ENCODE results near the gene TNK1. TPM values are rescaled to one million over a fixed set of nuclear protein-coding genes. Genes with fewer than 3 reads are reported as not detected.
A peak's percentile ranks its signal among the peaks of the same experiment; 100 is the strongest.

Gene TNK1
- total RNA-seq, 1 experiment from 2014 or later: 6.1 TPM

DNA sequence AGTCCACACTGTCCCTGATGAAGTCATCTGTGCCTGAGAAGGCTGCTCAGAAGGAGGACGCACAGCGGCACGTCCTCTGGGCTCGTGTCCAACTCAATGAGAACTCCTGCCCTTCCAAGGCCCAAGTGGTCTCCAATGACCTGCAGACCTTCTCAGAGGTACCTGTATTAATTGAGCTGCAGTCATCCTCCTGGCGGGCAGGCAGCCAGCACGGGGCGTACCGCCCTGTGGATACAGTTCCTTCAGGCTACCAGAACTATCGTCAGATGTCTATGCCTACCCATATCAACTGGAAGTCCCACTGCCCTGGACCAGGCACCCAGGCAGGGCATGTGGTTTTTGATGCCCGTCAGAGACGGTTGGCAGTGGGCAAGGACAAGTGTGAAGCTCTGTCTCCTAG lies 51.4 kb downstream of the TNK1 start:
- peaks cover 23% of the 10 kb centered on the region for H3K36me3 Mint-ChIP-seq (ENCODE audit: insufficient read depth, unreplicated experiment)
- Histone ChIP-seq H3K36me3 (ENCODE audit: control insufficient read depth, insufficient read depth, low read length) (no peaks in the 10 kb centered on the region), H3K9me3 (no peaks in the 10 kb centered on the region), H3K4me1 (no peaks in the 10 kb centered on the region), H3K4me3 (ENCODE audit: low read depth, low read length) (no peak overlapping the region), H3K27me3 (replicated peaks; ENCODE audit: control insufficient read depth, insufficient read depth, low read length) (no peaks in the 10 kb centered on the region)
- no TSS peak for BruUV-seq (replicated peaks)
- no peak for DNase-seq
- CTCF ChIA-PET: interaction anchor here (0.6 kb wide), 1 partner anchor 52 kb away, joined by 4 read pairs; the partner anchor contains the start of gene POLR2A
- H3K27ac Mint-ChIP-seq (ENCODE audit: unreplicated experiment): no peak overlapping the region
- H3K4me1 Mint-ChIP-seq (ENCODE audit: low read depth, unreplicated experiment): no peaks in the 10 kb centered on the region
- POLR2A ChIA-PET: no interaction called here
- no peaks in the 10 kb centered on the region for H3K27me3 Mint-ChIP-seq (ENCODE audit: insufficient read depth, unreplicated experiment)
- intact Hi-C loops (cut with micrococcal nuclease; ENCODE audit: unreplicated experiment): no loop called here
- TF ChIP-seq CTCF (IDR thresholded peaks at IDR 0.05; ENCODE audit: insufficient read depth in 1 of 2, low read depth in 1 of 2, low read length in 1 of 2, severe bottlenecking in 1 of 2, unreplicated experiment in 1 of 2): no peak
- H3K9me3 Mint-ChIP-seq (ENCODE audit: unreplicated experiment): no peaks in the 10 kb centered on the region
- H3K4me3 Mint-ChIP-seq (ENCODE audit: unreplicated experiment): no peak overlapping the region

DNA sequence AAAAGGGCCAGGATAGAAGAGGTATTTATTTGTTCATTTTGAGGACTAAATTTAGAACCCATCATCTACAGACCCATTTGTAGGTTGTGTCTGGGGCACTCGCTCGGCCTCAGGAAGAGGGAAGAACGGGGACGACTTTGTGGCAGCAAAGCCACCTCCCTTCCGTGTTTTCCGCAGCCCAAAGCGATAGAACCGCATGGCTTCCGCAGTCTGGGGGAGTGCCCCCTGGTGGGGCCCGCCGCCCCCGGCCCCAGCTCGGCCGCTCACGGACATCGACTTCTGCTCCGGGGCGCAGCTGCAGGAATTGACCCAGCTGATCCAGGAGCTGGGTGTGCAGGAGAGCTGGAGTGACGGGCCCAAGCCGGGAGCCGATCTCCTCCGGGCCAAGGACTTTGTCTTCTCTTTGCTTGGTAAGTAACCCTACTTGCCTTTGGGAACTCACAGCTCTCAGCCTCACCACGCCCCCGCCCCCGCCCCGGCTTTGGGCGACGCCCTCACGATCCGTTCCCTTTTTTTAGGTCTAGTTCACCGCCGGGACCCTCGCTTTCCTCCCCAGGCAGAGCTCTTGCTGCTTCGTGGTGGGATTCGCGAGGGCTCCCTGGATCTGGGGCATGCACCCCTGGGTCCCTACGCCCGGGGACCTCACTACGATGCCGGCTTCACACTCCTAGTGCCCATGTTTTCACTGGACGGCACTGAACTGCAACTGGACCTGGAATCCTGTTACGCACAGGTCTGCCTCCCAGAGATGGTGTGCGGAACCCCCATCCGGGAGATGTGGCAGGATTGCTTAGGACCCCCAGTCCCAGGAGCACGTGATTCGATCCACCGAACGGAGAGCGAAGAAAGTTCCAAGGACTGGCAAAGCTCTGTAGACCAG lies 55.0 kb downstream of the TNK1 start:
- Histone ChIP-seq H3K36me3 (ENCODE audit: control insufficient read depth, insufficient read depth, low read length) (no peaks in the 10 kb centered on the region), H3K4me1 (no peaks in the 10 kb centered on the region), H3K27me3 (replicated peaks; ENCODE audit: control insufficient read depth, insufficient read depth, low read length) (no peaks in the 10 kb centered on the region), H3K9me3 (no peaks in the 10 kb centered on the region), H3K4me3 (ENCODE audit: low read depth, low read length) (peak overlapping the region; percentile 55)
- no peaks in the 10 kb centered on the region for H3K27me3 Mint-ChIP-seq (ENCODE audit: insufficient read depth, unreplicated experiment)
- intact Hi-C loops (cut with micrococcal nuclease; ENCODE audit: unreplicated experiment): loop anchor here (1.0 to 5.0 kb wide), 4 partner anchors 32 to 251 kb away; partner anchors contain the start of genes SENP3, TMEM256, TMEM95 and TP53
- BruUV-seq (replicated peaks): TSS peak; percentile 82
- H3K4me1 Mint-ChIP-seq (ENCODE audit: low read depth, unreplicated experiment): peaks cover 6% of the 10 kb centered on the region
- no peaks in the 10 kb centered on the region for H3K9me3 Mint-ChIP-seq (ENCODE audit: unreplicated experiment)
- H3K36me3 Mint-ChIP-seq (ENCODE audit: insufficient read depth, unreplicated experiment): peaks cover 23% of the 10 kb centered on the region
- H3K27ac Mint-ChIP-seq (ENCODE audit: unreplicated experiment): peak overlapping the region; percentile 95
- H3K4me3 Mint-ChIP-seq (ENCODE audit: unreplicated experiment): peak overlapping the region; percentile 81
- TF ChIP-seq CTCF (IDR thresholded peaks at IDR 0.05; ENCODE audit: insufficient read depth in 1 of 2, low read depth in 1 of 2, low read length in 1 of 2, severe bottlenecking in 1 of 2, unreplicated experiment in 1 of 2): peak in 1 of 2 experiments; percentile 17
- CTCF ChIA-PET: interaction anchor here (0.6 to 2.9 kb wide), 6 partner anchors 16 to 390 kb away, joined by 3 to 21 read pairs (median 5); partner anchors contain the start of gene TMEM256
- POLR2A ChIA-PET: interaction anchor here (0.5 to 2.9 kb wide), 5 partner anchors 32 to 48 kb away, joined by 3 to 38 read pairs (median 5); partner anchors contain the start of genes POLR2A, TMEM256 and ZBTB4
- DNase-seq: peak; percentile 48 to 58

DNA sequence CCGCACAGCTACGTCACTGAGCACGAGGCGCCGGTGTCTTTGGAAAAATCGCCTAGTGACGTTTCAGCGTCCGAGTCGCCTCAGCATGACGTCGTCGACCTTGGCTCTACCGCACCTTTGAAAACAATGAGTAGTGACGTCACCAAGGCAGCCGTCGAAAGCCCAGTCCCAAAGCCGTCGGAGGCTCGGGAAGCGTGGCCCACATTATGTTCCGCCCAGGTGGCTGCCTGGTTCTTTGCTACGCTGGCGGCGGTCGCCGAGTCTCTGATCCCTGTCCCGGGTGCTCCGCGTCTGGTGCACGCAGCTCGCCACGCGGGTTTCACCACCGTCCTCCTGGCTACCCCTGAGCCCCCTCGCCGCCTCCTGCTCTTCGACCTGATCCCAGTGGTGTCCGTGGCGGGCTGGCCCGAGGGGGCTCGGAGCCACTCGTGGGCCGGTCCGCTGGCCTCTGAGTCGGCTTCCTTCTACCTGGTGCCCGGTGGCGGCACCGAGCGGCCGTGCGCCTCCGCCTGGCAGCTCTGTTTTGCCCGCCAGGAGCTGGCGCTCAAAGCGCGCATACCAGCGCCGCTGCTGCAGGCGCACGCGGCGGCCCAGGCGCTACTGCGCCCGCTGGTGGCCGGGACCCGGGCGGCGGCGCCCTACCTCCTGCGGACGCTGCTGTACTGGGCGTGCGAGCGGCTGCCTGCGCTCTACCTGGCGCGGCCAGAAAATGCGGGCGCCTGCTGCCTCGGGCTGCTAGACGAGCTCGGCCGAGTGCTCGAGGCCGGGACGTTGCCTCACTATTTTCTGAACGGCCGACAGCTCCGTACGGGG lies 55.9 kb downstream of the TNK1 start:
- intact Hi-C loops (cut with micrococcal nuclease; ENCODE audit: unreplicated experiment): loop anchor here (1.0 to 5.0 kb wide), 3 partner anchors 47 to 251 kb away; partner anchors contain the start of genes TMEM95, TP53 and WRAP53
- TF ChIP-seq CTCF (IDR thresholded peaks at IDR 0.05; ENCODE audit: insufficient read depth in 1 of 2, low read depth in 1 of 2, low read length in 1 of 2, severe bottlenecking in 1 of 2, unreplicated experiment in 1 of 2): peak; percentile 45 to 48

More for the DNA sequence above, 55.9 kb downstream of the TNK1 start:
- POLR2A ChIA-PET: interaction anchor here (0.5 to 2.9 kb wide), 5 partner anchors 28 to 47 kb away, joined by 3 to 38 read pairs (median 4); partner anchors contain the start of genes POLR2A, TMEM256 and ZBTB4
- Histone ChIP-seq H3K4me1 (no peaks in the 10 kb centered on the region), H3K9me3 (no peaks in the 10 kb centered on the region), H3K36me3 (ENCODE audit: control insufficient read depth, insufficient read depth, low read length) (no peaks in the 10 kb centered on the region), H3K4me3 (ENCODE audit: low read depth, low read length) (peak overlapping the region; percentile 55), H3K27me3 (replicated peaks; ENCODE audit: control insufficient read depth, insufficient read depth, low read length) (no peaks in the 10 kb centered on the region)
- peaks cover 23% of the 10 kb centered on the region for H3K36me3 Mint-ChIP-seq (ENCODE audit: insufficient read depth, unreplicated experiment)
- CTCF ChIA-PET: interaction anchor here (0.6 to 2.9 kb wide), 12 partner anchors 15 to 124 kb away, joined by 3 to 21 read pairs (median 3); partner anchors contain the start of genes TMEM256, TNFSF13 and ZBTB4
- DNase-seq: peak; percentile 74 to 86
- H3K27ac Mint-ChIP-seq (ENCODE audit: unreplicated experiment): peak overlapping the region; percentile 95
- no TSS peak for BruUV-seq (replicated peaks)
- peak overlapping the region; percentile 81 for H3K4me3 Mint-ChIP-seq (ENCODE audit: unreplicated experiment)
- H3K4me1 Mint-ChIP-seq (ENCODE audit: low read depth, unreplicated experiment): peaks cover 6% of the 10 kb centered on the region
- no peaks in the 10 kb centered on the region for H3K27me3 Mint-ChIP-seq (ENCODE audit: insufficient read depth, unreplicated experiment)
- H3K9me3 Mint-ChIP-seq (ENCODE audit: unreplicated experiment): no peaks in the 10 kb centered on the region

Data from Caco-2 (cell line).